ENCODE results near the gene DTD1.
A peak's percentile ranks its signal among the peaks of the same experiment; 100 is the strongest.

DTD1 gene

DNA sequence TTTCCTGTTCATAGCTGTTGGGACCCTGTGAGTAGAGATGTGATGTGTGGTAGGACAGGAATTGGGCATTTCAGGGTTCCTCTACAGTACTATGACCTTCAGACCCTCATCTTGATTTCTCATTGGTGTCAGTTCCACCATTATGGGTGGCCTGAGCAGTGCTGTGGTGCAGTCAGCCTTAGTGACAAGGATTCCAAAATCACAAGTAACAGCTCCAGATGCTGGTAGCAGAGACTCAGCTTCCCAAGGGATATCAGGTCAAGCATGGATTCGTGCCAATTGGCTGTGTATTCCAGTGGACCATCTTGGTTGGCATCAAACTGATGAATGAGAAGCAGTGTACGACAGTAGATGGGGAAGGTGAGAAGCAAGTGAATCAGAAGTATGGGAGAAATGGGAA lies 16.8 kb upstream of the DTD1 start:
- Histone ChIP-seq H3K27ac (ENCODE audit: insufficient read depth, low read length, poor library complexity, severe bottlenecking) (no peak overlapping the region), H3K9me3 (ENCODE audit: control insufficient read depth, low read length) (no peaks in the 10 kb centered on the region), H3K4me1 (ENCODE audit: control insufficient read depth, insufficient read depth, low read length, poor library complexity, severe bottlenecking) (peaks cover 11% of the 10 kb centered on the region), H3K4me3 (ENCODE audit: insufficient read depth, low read depth, low read length, poor library complexity, severe bottlenecking) (no peak overlapping the region), H3K36me3 (ENCODE audit: control insufficient read depth, insufficient read depth, low read length) (peaks cover 19% of the 10 kb centered on the region), H3K27me3 (replicated peaks; ENCODE audit: control insufficient read depth, insufficient read depth, low read length, poor library complexity, severe bottlenecking) (no peaks in the 10 kb centered on the region)
- no peak for DNase-seq

DNA sequence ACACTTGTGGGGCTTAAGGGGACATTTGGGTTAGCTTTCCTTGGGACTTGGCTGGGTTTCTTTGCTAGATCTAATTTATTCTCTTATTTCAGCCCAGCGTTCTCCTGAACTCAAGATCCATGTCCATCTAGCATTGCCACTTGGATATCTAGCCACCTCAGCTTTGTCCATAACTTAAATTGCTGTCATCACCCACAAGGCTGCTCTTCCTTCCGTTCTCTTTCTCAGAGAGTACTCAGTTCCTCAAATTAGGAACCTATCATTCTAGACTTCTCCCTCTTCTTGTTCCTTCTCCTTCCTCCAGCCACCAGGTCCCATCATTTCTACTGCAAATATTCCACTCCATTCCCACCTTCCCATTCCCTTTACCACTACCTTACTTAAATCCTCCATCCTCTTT lies 16.3 kb upstream of the DTD1 start:
- Histone ChIP-seq H3K27me3 (replicated peaks; ENCODE audit: control insufficient read depth, insufficient read depth, low read length, poor library complexity, severe bottlenecking) (no peaks in the 10 kb centered on the region), H3K9me3 (ENCODE audit: control insufficient read depth, low read length) (no peaks in the 10 kb centered on the region), H3K4me1 (ENCODE audit: control insufficient read depth, insufficient read depth, low read length, poor library complexity, severe bottlenecking) (peaks cover 9% of the 10 kb centered on the region), H3K36me3 (ENCODE audit: control insufficient read depth, insufficient read depth, low read length) (peaks cover 19% of the 10 kb centered on the region), H3K27ac (ENCODE audit: insufficient read depth, low read length, poor library complexity, severe bottlenecking) (no peak overlapping the region), H3K4me3 (ENCODE audit: insufficient read depth, low read depth, low read length, poor library complexity, severe bottlenecking) (no peak overlapping the region)
- DNase-seq: no peak

DNA sequence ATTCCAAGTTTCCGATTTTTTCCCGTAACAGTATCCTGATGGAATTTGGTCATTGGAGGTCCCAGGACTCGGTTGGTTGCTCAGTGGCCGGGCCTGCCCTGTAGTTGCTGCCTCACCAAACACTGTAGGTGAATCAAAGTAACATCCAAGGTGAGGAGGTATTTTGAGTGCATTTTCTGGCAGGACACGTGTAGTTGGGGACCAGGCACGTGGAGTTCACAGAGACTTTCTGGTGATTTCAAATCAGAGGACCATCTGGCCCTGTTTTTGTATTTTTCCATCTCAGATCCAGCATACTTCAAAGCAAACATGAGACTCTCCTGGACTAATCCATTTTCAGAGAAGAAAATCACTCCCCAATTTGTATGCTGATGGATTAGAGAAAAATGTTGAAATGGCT lies 9.9 kb upstream of the DTD1 start:
- Histone ChIP-seq H3K4me1 (ENCODE audit: control insufficient read depth, insufficient read depth, low read length, poor library complexity, severe bottlenecking) (no peaks in the 10 kb centered on the region), H3K27ac (ENCODE audit: insufficient read depth, low read length, poor library complexity, severe bottlenecking) (no peak overlapping the region), H3K4me3 (ENCODE audit: insufficient read depth, low read depth, low read length, poor library complexity, severe bottlenecking) (no peak overlapping the region), H3K9me3 (ENCODE audit: control insufficient read depth, low read length) (no peaks in the 10 kb centered on the region), H3K27me3 (replicated peaks; ENCODE audit: control insufficient read depth, insufficient read depth, low read length, poor library complexity, severe bottlenecking) (no peaks in the 10 kb centered on the region), H3K36me3 (ENCODE audit: control insufficient read depth, insufficient read depth, low read length) (no peaks in the 10 kb centered on the region)
- DNase-seq: no peak

DNA sequence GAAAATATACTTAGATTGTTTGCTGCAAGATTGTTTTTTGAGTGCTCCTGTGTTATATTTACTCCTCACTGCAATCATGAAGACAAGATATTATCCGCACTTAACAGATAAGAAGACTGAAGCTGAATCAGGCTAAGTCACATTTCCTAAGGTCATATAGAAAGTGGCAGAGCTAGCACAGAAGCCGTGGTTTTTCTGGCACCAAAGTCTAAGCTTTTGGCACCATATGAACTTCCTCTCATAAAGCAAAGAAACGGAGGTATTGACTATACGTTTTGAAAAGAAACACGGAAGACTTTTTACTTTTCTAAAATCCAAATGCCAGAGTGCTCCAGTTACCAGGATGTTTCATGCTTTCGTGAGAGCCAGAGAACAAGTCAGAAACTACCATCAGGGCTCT lies 9.3 kb upstream of the DTD1 start:
- Histone ChIP-seq H3K4me1 (ENCODE audit: control insufficient read depth, insufficient read depth, low read length, poor library complexity, severe bottlenecking) (no peaks in the 10 kb centered on the region), H3K36me3 (ENCODE audit: control insufficient read depth, insufficient read depth, low read length) (no peaks in the 10 kb centered on the region), H3K4me3 (ENCODE audit: insufficient read depth, low read depth, low read length, poor library complexity, severe bottlenecking) (no peak overlapping the region), H3K9me3 (ENCODE audit: control insufficient read depth, low read length) (no peaks in the 10 kb centered on the region), H3K27me3 (replicated peaks; ENCODE audit: control insufficient read depth, insufficient read depth, low read length, poor library complexity, severe bottlenecking) (no peaks in the 10 kb centered on the region), H3K27ac (ENCODE audit: insufficient read depth, low read length, poor library complexity, severe bottlenecking) (no peak overlapping the region)
- DNase-seq: no peak

DNA sequence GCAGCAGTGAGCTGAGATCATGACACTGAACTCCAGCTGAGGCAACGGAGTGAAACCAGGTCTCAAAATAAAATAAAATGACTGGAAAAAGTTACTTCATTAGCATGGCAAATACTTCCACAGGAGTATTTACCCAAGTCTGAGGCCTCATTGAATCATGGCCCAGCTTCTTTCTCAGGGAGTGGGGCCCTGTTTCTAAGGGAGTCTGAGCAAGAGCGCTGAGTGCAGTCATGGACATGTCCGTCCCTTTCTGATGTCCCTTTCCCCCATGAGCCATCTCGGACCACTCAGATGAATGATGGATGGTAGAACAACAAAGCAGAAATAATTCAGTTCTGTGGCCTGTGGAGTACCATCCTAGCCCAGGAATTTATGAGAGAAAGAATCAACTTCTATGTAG lies 7.8 kb upstream of the DTD1 start:
- DNase-seq: no peak
- Histone ChIP-seq H3K4me1 (ENCODE audit: control insufficient read depth, insufficient read depth, low read length, poor library complexity, severe bottlenecking) (no peaks in the 10 kb centered on the region), H3K9me3 (ENCODE audit: control insufficient read depth, low read length) (no peaks in the 10 kb centered on the region), H3K4me3 (ENCODE audit: insufficient read depth, low read depth, low read length, poor library complexity, severe bottlenecking) (no peak overlapping the region), H3K36me3 (ENCODE audit: control insufficient read depth, insufficient read depth, low read length) (no peaks in the 10 kb centered on the region), H3K27me3 (replicated peaks; ENCODE audit: control insufficient read depth, insufficient read depth, low read length, poor library complexity, severe bottlenecking) (no peaks in the 10 kb centered on the region), H3K27ac (ENCODE audit: insufficient read depth, low read length, poor library complexity, severe bottlenecking) (no peak overlapping the region)

DNA sequence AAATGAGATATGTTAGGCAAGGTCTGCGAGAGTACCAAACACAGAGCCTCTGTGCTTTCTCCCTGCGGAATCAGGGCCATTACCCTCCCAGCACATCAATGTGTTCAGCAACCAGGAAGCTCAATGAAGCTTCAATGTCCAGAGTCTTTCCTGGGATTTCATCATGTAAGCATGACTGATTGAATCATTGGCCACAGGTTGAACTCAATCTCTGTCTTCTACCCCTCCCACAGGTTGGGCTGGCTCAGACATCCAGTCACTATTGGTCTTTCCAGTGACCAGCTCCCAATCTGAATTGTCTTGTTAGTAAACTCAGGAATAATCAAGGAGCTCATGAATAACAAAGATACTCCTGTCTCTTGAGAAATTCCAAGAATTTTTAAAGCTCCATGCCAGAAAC lies 2.7 kb upstream of the DTD1 start:
- Histone ChIP-seq H3K27ac (ENCODE audit: insufficient read depth, low read length, poor library complexity, severe bottlenecking) (no peak overlapping the region), H3K4me3 (ENCODE audit: insufficient read depth, low read depth, low read length, poor library complexity, severe bottlenecking) (no peak overlapping the region), H3K36me3 (ENCODE audit: control insufficient read depth, insufficient read depth, low read length) (no peaks in the 10 kb centered on the region), H3K27me3 (replicated peaks; ENCODE audit: control insufficient read depth, insufficient read depth, low read length, poor library complexity, severe bottlenecking) (no peaks in the 10 kb centered on the region), H3K4me1 (ENCODE audit: control insufficient read depth, insufficient read depth, low read length, poor library complexity, severe bottlenecking) (peaks cover 3% of the 10 kb centered on the region), H3K9me3 (ENCODE audit: control insufficient read depth, low read length) (no peaks in the 10 kb centered on the region)
- no peak for DNase-seq

DNA sequence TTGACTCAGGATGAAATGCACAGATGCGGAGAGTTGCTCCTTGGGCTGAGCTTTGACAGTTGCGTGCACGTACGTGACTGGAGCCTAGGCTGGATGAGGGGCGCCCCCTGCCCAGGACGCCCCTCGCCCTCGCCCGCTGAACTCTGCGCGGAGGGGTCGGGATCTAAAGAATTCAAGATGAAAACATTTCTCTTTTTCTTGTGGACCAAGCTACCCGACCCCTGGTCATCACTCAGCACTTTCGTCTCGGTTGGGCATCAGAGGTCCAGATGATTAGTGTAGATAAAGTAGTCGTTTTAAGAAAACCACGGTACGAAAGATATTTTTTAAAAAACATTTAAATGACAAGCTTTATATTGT lies 700 bp downstream of the DTD1 start:
- Histone ChIP-seq H3K27me3 (replicated peaks; ENCODE audit: control insufficient read depth, insufficient read depth, low read length, poor library complexity, severe bottlenecking) (no peaks in the 10 kb centered on the region), H3K9me3 (ENCODE audit: control insufficient read depth, low read length) (no peaks in the 10 kb centered on the region), H3K27ac (ENCODE audit: insufficient read depth, low read length, poor library complexity, severe bottlenecking) (peak overlapping the region; percentile 70), H3K4me3 (ENCODE audit: insufficient read depth, low read depth, low read length, poor library complexity, severe bottlenecking) (peak overlapping the region; percentile 73), H3K4me1 (ENCODE audit: control insufficient read depth, insufficient read depth, low read length, poor library complexity, severe bottlenecking) (peaks cover 3% of the 10 kb centered on the region), H3K36me3 (ENCODE audit: control insufficient read depth, insufficient read depth, low read length) (no peaks in the 10 kb centered on the region)
- no peak for DNase-seq

DNA sequence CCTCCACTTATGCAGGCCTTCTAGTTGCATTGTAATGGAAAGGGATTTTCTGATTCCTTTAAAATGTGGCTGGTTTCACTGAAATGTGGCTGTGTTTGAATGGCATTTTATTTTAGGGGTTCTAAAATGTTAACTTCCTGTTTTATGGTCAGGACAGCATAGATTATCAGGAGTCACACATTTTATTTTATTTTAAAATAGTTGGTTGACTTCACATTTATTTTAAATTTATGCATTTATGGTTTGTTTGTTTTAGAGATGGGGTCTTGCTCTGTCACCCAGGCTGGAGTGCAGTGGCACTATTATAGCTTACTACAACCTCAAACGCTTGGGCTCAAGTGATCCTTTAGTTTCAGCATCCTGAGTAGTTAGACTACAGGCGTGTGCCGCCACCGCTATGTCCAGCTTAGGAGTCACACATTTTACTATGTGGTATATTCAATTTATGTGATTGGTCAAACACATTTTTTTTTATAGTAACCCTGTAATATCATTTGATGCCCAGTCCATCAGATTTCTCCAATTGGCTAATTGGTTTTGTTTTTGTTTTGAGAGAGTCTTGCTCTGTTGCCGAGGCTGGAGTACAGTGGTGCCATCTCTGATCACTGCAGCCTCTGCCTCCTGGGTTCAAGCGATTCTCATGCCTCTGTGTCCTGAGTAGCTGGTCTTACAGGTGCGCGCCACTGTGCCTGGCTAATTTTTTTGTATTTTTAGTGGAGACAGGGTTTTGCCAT lies 2.3 kb downstream of the DTD1 start:
- DNase-seq: no peak
- Histone ChIP-seq H3K27me3 (replicated peaks; ENCODE audit: control insufficient read depth, insufficient read depth, low read length, poor library complexity, severe bottlenecking) (no peaks in the 10 kb centered on the region), H3K9me3 (ENCODE audit: control insufficient read depth, low read length) (no peaks in the 10 kb centered on the region), H3K4me1 (ENCODE audit: control insufficient read depth, insufficient read depth, low read length, poor library complexity, severe bottlenecking) (peaks cover 3% of the 10 kb centered on the region), H3K36me3 (ENCODE audit: control insufficient read depth, insufficient read depth, low read length) (peaks cover 7% of the 10 kb centered on the region), H3K27ac (ENCODE audit: insufficient read depth, low read length, poor library complexity, severe bottlenecking) (no peak overlapping the region), H3K4me3 (ENCODE audit: insufficient read depth, low read depth, low read length, poor library complexity, severe bottlenecking) (no peak overlapping the region)

DNA sequence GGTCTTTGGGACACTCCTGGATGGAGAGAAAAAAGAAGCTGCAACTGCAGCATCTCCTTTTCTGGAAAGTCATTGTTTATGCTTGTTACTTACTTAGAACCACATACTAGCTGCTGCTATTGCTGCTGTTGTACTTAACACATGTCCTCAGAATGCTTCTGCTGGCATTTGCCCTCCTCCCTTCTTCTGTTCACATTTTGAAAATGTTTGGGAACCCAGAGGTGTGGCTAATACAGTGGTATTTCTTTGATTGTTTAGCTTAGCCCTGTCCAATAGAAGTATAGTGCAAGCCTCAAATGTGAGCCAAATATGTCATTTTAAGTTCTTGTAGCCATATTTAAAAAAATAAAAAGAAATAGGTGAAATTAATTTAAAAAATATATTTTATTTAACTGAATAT lies 8.4 kb downstream of the DTD1 start:
- H3K4me3 ChIP-seq (ENCODE audit: insufficient read depth, low read depth, low read length, poor library complexity, severe bottlenecking): no peak overlapping the region
- H3K36me3 ChIP-seq (ENCODE audit: control insufficient read depth, insufficient read depth, low read length): peaks cover 25% of the 10 kb centered on the region
- no peak overlapping the region for H3K27ac ChIP-seq (ENCODE audit: insufficient read depth, low read length, poor library complexity, severe bottlenecking)
- H3K4me1 ChIP-seq (ENCODE audit: control insufficient read depth, insufficient read depth, low read length, poor library complexity, severe bottlenecking): no peaks in the 10 kb centered on the region
- DNase-seq: no peak
- no peaks in the 10 kb centered on the region for H3K27me3 ChIP-seq (replicated peaks; ENCODE audit: control insufficient read depth, insufficient read depth, low read length, poor library complexity, severe bottlenecking)
- no peaks in the 10 kb centered on the region for H3K9me3 ChIP-seq (ENCODE audit: control insufficient read depth, low read length)

DNA sequence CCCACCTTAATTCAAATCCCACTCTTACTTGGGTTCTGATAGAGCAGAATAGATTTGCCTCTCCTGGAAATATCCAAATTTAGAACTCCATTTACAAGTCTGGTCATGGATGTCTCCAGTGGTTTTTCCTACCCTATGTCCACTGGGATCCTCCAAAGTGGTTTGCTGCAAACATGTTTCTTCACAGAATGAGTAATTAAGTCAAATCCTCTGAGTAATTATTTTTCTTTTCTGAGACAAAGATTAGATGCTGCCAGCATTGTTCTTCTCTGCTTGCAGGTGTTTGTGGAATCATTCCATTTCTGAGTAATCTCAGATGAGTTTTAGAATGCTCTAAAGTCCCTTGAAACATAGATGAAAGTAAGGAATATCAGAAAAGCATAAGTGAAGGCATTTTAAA lies 21.9 kb downstream of the DTD1 start:
- Histone ChIP-seq H3K36me3 (ENCODE audit: control insufficient read depth, insufficient read depth, low read length) (peaks cover 3% of the 10 kb centered on the region), H3K4me1 (ENCODE audit: control insufficient read depth, insufficient read depth, low read length, poor library complexity, severe bottlenecking) (no peaks in the 10 kb centered on the region), H3K27ac (ENCODE audit: insufficient read depth, low read length, poor library complexity, severe bottlenecking) (no peak overlapping the region), H3K9me3 (ENCODE audit: control insufficient read depth, low read length) (no peaks in the 10 kb centered on the region), H3K27me3 (replicated peaks; ENCODE audit: control insufficient read depth, insufficient read depth, low read length, poor library complexity, severe bottlenecking) (no peaks in the 10 kb centered on the region), H3K4me3 (ENCODE audit: insufficient read depth, low read depth, low read length, poor library complexity, severe bottlenecking) (no peak overlapping the region)
- no peak for DNase-seq
